ENCODE measurements around the gene TPM2. TPM values are rescaled to one million over a fixed set of nuclear protein-coding genes. Genes with fewer than 3 reads are reported as not detected.
A peak's percentile ranks its signal among the peaks of the same experiment; 100 is the strongest.

The TPM2 gene
- total RNA-seq, 1 donor, result 911 TPM

DNA sequence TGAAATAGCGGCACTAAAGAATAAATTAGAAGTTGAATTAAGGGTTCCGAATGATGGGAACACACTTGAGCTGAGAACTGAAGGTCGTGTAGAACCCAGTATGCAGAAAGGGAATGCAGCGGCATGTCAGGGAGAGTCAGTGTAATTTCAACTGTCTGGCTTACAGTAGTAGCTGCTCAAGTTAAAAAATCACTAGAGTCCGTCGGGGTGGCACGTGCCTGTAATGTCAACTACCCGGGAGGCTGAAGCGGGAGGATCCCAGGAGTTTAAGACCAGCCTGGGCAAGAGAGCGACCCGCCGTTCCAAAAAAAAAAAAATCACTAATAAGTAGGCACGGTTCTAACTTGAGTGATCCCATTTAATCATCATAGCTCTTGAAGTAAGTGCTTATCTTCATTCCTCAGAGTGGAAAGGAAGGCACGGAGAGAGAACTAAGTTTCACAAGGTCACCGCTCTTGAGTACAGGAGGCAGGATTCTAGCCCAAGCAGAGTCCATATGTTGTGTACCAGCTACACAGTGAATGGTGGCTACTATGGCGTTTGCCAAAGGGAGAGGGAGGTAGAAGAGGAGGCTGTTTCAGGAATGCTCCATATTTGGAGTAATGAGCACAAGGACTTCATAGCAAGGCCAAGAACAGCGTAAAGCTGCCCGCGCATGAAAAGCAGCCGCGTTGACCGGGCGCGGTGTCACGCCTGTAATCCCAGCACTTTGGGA is 32.7 kb downstream of the TPM2 start:
- Histone ChIP-seq H2AFZ (ENCODE audit: low read length) (peak overlapping the region; percentile 78), H3K36me3 (ENCODE audit: insufficient read depth, low read length) (peaks cover 20% of the 10 kb centered on the region), H3K27me3 (ENCODE audit: insufficient read depth, low read length) (no peaks in the 10 kb centered on the region), H3K4me2 (ENCODE audit: insufficient read depth, low read length) (peak overlapping the region; percentile 77), H3K27ac (ENCODE audit: low read depth, low read length) (peak overlapping the region; percentile 100), H3K4me3 (ENCODE audit: insufficient read depth, low read length) (peak overlapping the region; percentile 65), H3K9me3 (ENCODE audit: low read depth, low read length) (no peaks in the 10 kb centered on the region), H3K79me2 (ENCODE audit: insufficient read depth, low read length) (peaks cover 10% of the 10 kb centered on the region), H3K4me1 (ENCODE audit: insufficient read depth, low read length) (peaks cover 30% of the 10 kb centered on the region), H4K20me1 (ENCODE audit: insufficient read depth, low read length) (no peaks in the 10 kb centered on the region)
- DNase-seq (ENCODE audit: insufficient read length, low spot score, missing footprints), result no peak
- TF ChIP-seq, protein P1, sequence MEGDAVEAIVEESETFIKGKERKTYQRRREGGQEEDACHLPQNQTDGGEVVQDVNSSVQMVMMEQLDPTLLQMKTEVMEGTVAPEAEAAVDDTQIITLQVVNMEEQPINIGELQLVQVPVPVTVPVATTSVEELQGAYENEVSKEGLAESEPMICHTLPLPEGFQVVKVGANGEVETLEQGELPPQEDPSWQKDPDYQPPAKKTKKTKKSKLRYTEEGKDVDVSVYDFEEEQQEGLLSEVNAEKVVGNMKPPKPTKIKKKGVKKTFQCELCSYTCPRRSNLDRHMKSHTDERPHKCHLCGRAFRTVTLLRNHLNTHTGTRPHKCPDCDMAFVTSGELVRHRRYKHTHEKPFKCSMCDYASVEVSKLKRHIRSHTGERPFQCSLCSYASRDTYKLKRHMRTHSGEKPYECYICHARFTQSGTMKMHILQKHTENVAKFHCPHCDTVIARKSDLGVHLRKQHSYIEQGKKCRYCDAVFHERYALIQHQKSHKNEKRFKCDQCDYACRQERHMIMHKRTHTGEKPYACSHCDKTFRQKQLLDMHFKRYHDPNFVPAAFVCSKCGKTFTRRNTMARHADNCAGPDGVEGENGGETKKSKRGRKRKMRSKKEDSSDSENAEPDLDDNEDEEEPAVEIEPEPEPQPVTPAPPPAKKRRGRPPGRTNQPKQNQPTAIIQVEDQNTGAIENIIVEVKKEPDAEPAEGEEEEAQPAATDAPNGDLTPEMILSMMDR (IDR thresholded peaks at IDR 0.05; ENCODE audit: extremely low read depth, low read depth, low read length), result no peak

GRCh38 chr9:35656348-35656747 is 33.4 kb downstream of the TPM2 start:
- DNase-seq (ENCODE audit: insufficient read length, low spot score, missing footprints), result no peak
- peaks cover 32% of the 10 kb centered on the region for H3K4me1 ChIP-seq (ENCODE audit: insufficient read depth, low read length)
- H3K27me3 ChIP-seq (ENCODE audit: insufficient read depth, low read length), result no peaks in the 10 kb centered on the region
- H3K36me3 ChIP-seq (ENCODE audit: insufficient read depth, low read length), result peaks cover 13% of the 10 kb centered on the region
- H4K20me1 ChIP-seq (ENCODE audit: insufficient read depth, low read length), result no peaks in the 10 kb centered on the region
- H3K27ac ChIP-seq (ENCODE audit: low read depth, low read length), result no peak overlapping the region
- H2AFZ ChIP-seq (ENCODE audit: low read length), result no peak overlapping the region
- no peaks in the 10 kb centered on the region for H3K9me3 ChIP-seq (ENCODE audit: low read depth, low read length)
- no peak overlapping the region for H3K4me2 ChIP-seq (ENCODE audit: insufficient read depth, low read length)
- TF ChIP-seq, protein P1 (IDR thresholded peaks at IDR 0.05; ENCODE audit: extremely low read depth, low read depth, low read length), result no peak
- H3K79me2 ChIP-seq (ENCODE audit: insufficient read depth, low read length), result peaks cover 10% of the 10 kb centered on the region
- no peak overlapping the region for H3K4me3 ChIP-seq (ENCODE audit: insufficient read depth, low read length)

DNA sequence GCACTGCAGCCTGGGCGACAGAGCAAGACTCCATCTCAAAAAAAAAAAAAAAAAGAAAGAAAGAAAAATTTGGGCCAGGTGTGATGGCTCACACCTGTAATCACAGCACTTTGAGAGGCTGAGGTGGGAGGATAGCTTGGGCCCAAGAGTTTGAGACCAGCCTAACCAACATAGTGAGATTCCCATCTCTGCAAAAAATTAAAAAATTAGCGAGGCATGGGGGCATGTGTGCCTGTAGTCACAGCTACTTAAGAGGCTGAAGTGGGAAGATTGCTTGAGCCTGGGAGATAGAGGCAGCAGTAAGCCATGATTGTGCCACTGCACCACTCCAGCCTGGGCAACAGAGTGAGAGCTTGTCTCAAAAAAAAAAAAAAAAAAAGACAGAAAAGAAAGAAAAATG is 36.1 kb downstream of the TPM2 start:
- DNase-seq (ENCODE audit: insufficient read length, low spot score, missing footprints), result no peak
- peaks cover under 1% of the 10 kb centered on the region for H3K79me2 ChIP-seq (ENCODE audit: insufficient read depth, low read length)
- no peak overlapping the region for H3K4me3 ChIP-seq (ENCODE audit: insufficient read depth, low read length)
- H4K20me1 ChIP-seq (ENCODE audit: insufficient read depth, low read length), result no peaks in the 10 kb centered on the region
- H3K9me3 ChIP-seq (ENCODE audit: low read depth, low read length), result no peaks in the 10 kb centered on the region
- H3K4me2 ChIP-seq (ENCODE audit: insufficient read depth, low read length), result no peak overlapping the region
- no peaks in the 10 kb centered on the region for H3K27me3 ChIP-seq (ENCODE audit: insufficient read depth, low read length)
- no peak overlapping the region for H3K27ac ChIP-seq (ENCODE audit: low read depth, low read length)
- TF ChIP-seq, protein P1 (IDR thresholded peaks at IDR 0.05; ENCODE audit: extremely low read depth, low read depth, low read length), result no peak
- H3K4me1 ChIP-seq (ENCODE audit: insufficient read depth, low read length), result peaks cover 42% of the 10 kb centered on the region
- H2AFZ ChIP-seq (ENCODE audit: low read length), result no peak overlapping the region
- H3K36me3 ChIP-seq (ENCODE audit: insufficient read depth, low read length), result no peaks in the 10 kb centered on the region

DNA sequence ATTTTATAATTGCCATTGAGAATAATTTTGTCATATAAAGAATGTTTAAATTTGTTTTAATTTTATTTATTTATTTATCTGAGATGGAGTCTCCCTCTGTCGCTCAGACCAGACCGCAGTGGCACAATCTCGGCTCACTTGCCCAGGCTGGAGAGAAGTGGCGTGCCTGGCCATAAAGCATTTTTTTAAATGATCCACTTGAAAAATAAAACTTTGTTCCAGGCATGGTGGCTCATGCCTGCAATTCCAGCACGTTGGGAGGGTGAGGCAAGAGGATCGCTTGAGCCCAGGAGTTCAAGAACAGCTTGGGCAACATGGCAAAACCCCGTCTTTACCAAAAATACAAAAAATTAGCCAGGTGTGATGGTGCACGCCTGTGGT is 36.9 kb downstream of the TPM2 start:
- H3K27me3 ChIP-seq (ENCODE audit: insufficient read depth, low read length), result no peaks in the 10 kb centered on the region
- H2AFZ ChIP-seq (ENCODE audit: low read length), result no peak overlapping the region
- no peaks in the 10 kb centered on the region for H3K79me2 ChIP-seq (ENCODE audit: insufficient read depth, low read length)
- H3K4me3 ChIP-seq (ENCODE audit: insufficient read depth, low read length), result no peak overlapping the region
- TF ChIP-seq, protein P1 (IDR thresholded peaks at IDR 0.05; ENCODE audit: extremely low read depth, low read depth, low read length), result no peak
- H3K9me3 ChIP-seq (ENCODE audit: low read depth, low read length), result no peaks in the 10 kb centered on the region
- H3K36me3 ChIP-seq (ENCODE audit: insufficient read depth, low read length), result no peaks in the 10 kb centered on the region
- peak overlapping the region; percentile 76 for H3K27ac ChIP-seq (ENCODE audit: low read depth, low read length)
- peaks cover 48% of the 10 kb centered on the region for H3K4me1 ChIP-seq (ENCODE audit: insufficient read depth, low read length)
- DNase-seq (ENCODE audit: insufficient read length, low spot score, missing footprints), result no peak
- no peaks in the 10 kb centered on the region for H4K20me1 ChIP-seq (ENCODE audit: insufficient read depth, low read length)
- H3K4me2 ChIP-seq (ENCODE audit: insufficient read depth, low read length), result no peak overlapping the region
